ENCODE data around the gene ZNF688. TPM values are rescaled to one million over a fixed set of nuclear protein-coding genes. Genes with fewer than 3 reads are reported as not detected.
A peak's percentile ranks its signal among the peaks of the same experiment; 100 is the strongest.

The ZNF688 gene
- total and polyA plus RNA-seq, 2 of the 13 experiments (the other 11 are each of a cell fraction or from before 2014, with no cell fraction given) = 2.4 to 5.4 TPM

DNA sequence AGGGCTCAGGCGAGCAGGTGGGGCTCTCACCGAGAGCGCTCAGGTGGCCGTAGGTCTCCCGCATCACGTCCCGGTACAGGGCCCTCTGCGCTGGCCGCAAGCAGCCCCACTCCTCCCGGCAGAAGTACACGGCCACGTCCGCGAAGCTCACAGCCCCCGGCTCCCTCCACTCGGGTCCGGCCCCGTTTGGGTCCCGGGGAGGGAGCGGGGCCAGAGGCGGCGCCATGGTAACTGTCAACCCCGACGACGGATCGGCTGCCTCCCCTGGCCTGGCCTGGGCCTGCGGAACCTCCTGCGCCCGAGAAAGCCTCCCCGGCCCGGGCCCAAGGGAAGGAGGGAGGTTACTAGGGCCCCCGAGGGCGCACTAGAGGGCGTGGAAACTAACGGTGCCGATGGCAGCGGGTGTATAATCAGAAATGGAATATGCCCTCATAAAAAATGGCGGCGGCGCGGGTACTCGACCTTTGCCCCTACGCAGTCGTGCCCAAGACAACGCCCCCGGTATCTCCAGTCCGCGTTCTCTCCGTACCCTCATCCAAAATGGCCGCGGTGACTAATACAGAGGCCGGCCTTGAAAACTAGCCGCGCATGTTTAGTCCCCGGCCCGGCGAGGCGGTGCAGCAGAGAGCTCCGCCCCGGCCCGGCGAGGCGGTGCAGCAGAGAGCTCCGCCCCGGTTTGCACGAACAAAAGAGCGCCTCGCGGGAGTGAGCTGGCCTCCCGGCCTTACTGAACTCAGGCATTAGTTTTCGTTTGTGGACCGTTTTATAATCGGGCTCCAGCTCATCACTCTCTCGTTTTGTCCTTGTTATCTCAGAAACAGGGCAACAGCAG lies 13.3 kb downstream of the ZNF688 start, which contains the start of gene ZNF764 (continued):
- TF ChIP-seq ZNF281 (CRISPR knock-in tag; IDR thresholded peaks at IDR 0.05; ENCODE audit: borderline replicate concordance) (peak; percentile 34; the same call in 1 of the 2 replicates), SMC3 (IDR thresholded peaks at IDR 0.05; ENCODE audit: low read length) (no peak), ZNF550 (CRISPR knock-in tag; IDR thresholded peaks at IDR 0.05; ENCODE audit: borderline replicate concordance) (no peak), HIVEP1 (CRISPR knock-in tag; IDR thresholded peaks at IDR 0.05) (peak; percentile 82), SRF (IDR thresholded peaks at IDR 0.05; ENCODE audit: low read depth, low read length) (0 out of 2 replicates have a peak, but pooled peaks have one; percentile 22), ZNF30 (CRISPR knock-in tag; IDR thresholded peaks at IDR 0.05) (no peak; the same call in 1 of the 2 replicates), NFYB (CRISPR knock-in tag; IDR thresholded peaks at IDR 0.05) (peak; percentile 45), ZNF124 (CRISPR knock-in tag; IDR thresholded peaks at IDR 0.05) (peak; percentile 76), KAT8 (CRISPR knock-in tag; IDR thresholded peaks at IDR 0.05) (peak; percentile 96), JDP2 (CRISPR knock-in tag; IDR thresholded peaks at IDR 0.05; ENCODE audit: borderline replicate concordance) (no peak), ZNF274 (CRISPR knock-in tag; IDR thresholded peaks at IDR 0.05) (peak; percentile 78; the same call in 1 of the 2 replicates), CHD4 (IDR thresholded peaks at IDR 0.05; ENCODE audit: borderline replicate concordance, low read length) (no peak), KDM2A (CRISPR knock-in tag; IDR thresholded peaks at IDR 0.05; ENCODE audit: borderline replicate concordance, low read depth) (peak; percentile 86), HDAC1 (CRISPR knock-in tag; IDR thresholded peaks at IDR 0.05) (peak; percentile 60), TBL1XR1 (IDR thresholded peaks at IDR 0.05; ENCODE audit: borderline replicate concordance, low read length, partially characterized antibody) (no peak), KLF16 (CRISPR knock-in tag; IDR thresholded peaks at IDR 0.05) (peak in 1 of 2 experiments; percentile 89; a peak in 1 of 4 replicates), ZNF225 (CRISPR knock-in tag; IDR thresholded peaks at IDR 0.05) (peak; percentile 86), TARDBP (CRISPR knock-in tag; IDR thresholded peaks at IDR 0.05) (peak; percentile 76), ZSCAN22 (CRISPR knock-in tag; IDR thresholded peaks at IDR 0.05) (peak; percentile 72; the same call in 1 of the 2 replicates), FOXO1 (CRISPR knock-in tag; IDR thresholded peaks at IDR 0.05) (peak; percentile 22; the same call in 1 of the 2 replicates), XRCC5 (optimal IDR thresholded peaks at IDR 0.05; ENCODE audit: low read length) (peak; percentile 84), IRF1 (CRISPR knock-in tag; IDR thresholded peaks at IDR 0.05; ENCODE audit: low read depth) (peak; percentile 70; the same call in 1 of the 2 replicates)
- TF ChIP-seq, protein P1, sequence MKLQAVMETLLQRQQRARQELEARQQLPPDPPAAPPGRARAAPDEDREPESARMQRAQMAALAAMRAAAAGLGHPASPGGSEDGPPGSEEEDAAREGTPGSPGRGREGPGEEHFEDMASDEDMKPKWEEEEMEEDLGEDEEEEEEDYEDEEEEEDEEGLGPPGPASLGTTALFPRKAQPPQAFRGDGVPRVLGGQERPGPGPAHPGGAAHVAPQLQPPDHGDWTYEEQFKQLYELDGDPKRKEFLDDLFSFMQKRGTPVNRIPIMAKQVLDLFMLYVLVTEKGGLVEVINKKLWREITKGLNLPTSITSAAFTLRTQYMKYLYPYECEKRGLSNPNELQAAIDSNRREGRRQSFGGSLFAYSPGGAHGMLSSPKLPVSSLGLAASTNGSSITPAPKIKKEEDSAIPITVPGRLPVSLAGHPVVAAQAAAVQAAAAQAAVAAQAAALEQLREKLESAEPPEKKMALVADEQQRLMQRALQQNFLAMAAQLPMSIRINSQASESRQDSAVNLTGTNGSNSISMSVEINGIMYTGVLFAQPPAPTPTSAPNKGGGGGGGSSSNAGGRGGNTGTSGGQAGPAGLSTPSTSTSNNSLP (IDR thresholded peaks at IDR 0.05; ENCODE audit: low read depth, low read length) = peak; percentile 78; the same call in 1 of the 2 replicates
- TF ChIP-seq, protein P2, sequence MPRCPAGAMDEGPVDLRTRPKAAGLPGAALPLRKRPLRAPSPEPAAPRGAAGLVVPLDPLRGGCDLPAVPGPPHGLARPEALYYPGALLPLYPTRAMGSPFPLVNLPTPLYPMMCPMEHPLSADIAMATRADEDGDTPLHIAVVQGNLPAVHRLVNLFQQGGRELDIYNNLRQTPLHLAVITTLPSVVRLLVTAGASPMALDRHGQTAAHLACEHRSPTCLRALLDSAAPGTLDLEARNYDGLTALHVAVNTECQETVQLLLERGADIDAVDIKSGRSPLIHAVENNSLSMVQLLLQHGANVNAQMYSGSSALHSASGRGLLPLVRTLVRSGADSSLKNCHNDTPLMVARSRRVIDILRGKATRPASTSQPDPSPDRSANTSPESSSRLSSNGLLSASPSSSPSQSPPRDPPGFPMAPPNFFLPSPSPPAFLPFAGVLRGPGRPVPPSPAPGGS (CRISPR knock-in tag; IDR thresholded peaks at IDR 0.05) = no peak; the same call in none of the 2 replicates

All from HepG2 (cell line).